DND-41 (cell line): ENCODE measurements around the gene ROPN1B.
"Not testable (repeated sequence)": the region's sequence is repeated elsewhere in the genome, so short reads cannot be mapped to it uniquely, and the experiment has no call there.

Source experiments
- EZH2 ChIP-seq: IDR thresholded peaks from 3 replicates; pipeline ENCODE4 v1.6.1; 2012; ENCODE audit warnings: borderline replicate concordance, low read depth, mild to moderate bottlenecking, moderate library complexity, low read length, inconsistent platforms; ENCODE audit not compliant: severe bottlenecking
- TF ChIP-seq, protein P1 (sequence below): IDR thresholded peaks from 2 replicates; pipeline ENCODE4 v1.5.1; 2012; ENCODE audit warnings: borderline replicate concordance, low read length, moderate library complexity, mild to moderate bottlenecking; ENCODE audit not compliant: poor library complexity, severe bottlenecking; ENCODE audit errors: extremely low read depth

DNA sequence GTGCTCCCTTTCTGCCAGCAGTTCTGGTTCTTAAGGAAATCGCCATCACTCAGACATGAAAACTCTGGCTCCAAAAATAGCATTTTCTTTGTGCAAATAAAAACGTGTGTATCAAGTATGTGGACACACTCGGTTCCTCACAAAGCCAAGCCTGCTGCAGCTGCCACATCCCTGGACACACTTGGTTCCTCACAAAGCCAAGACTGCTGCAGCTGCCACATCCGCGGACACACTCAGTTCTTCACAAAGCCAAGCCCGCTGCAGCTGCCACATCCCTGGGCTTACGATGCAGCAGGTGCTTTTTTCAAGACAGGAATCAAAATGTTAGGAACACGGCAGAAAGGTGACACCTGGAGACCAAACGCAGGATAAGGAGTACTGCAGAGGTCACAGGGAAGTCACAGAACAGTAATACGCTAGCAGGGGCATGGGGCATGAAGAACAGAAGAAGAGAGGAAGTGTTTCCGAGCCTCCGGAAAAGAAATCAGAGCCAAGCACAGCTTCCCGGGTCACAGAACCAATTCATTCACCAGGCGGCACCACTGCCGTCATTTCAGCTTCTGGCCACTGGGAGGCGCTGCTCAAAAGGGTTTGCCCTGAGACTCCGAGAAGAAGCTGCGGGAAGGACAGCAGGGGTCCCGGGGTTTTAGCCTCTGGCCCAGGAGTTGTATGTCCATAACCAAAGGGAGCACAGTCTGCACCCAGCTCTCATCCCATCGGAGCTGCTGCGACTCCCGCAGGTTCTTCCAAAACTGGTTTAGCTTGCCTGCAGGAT lies 40.0 kb upstream of the ROPN1B start:
- TF ChIP-seq, protein P1, sequence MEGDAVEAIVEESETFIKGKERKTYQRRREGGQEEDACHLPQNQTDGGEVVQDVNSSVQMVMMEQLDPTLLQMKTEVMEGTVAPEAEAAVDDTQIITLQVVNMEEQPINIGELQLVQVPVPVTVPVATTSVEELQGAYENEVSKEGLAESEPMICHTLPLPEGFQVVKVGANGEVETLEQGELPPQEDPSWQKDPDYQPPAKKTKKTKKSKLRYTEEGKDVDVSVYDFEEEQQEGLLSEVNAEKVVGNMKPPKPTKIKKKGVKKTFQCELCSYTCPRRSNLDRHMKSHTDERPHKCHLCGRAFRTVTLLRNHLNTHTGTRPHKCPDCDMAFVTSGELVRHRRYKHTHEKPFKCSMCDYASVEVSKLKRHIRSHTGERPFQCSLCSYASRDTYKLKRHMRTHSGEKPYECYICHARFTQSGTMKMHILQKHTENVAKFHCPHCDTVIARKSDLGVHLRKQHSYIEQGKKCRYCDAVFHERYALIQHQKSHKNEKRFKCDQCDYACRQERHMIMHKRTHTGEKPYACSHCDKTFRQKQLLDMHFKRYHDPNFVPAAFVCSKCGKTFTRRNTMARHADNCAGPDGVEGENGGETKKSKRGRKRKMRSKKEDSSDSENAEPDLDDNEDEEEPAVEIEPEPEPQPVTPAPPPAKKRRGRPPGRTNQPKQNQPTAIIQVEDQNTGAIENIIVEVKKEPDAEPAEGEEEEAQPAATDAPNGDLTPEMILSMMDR = peak; percentile 59
- TF ChIP-seq EZH2 = not testable (repeated sequence)
